HG03521 (cell line): ENCODE results near the gene GRB10.

Experiments used
- ATAC-seq: cut with Tn5 transposase; IDR thresholded peaks from one replicate; pipeline ENCODE4 v1.9.1; 2021; ENCODE audit warnings: mild to moderate bottlenecking, moderate library complexity; ENCODE audit not compliant: unreplicated experiment

Gene GRB10

DNA sequence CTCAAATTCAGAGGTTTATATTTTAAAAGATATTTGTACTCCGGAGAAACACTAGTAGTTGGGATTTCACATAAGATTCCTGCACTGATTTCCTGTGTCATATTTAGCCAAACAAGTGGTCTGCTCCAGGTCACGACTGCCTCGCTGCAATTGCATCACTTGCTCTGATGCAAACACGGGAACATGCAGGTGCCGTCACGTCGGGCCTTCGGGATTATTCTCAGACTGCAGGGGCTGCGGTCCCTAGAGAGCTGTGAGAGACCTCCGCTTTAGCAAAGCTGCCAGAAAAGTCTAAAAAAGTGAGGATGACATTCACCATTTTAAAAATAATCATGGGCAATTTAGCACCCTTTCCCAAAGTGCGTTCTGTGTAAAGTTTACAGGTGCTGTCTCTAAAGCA is 124.0 kb downstream of the GRB10 start:
- no peak for ATAC-seq

DNA sequence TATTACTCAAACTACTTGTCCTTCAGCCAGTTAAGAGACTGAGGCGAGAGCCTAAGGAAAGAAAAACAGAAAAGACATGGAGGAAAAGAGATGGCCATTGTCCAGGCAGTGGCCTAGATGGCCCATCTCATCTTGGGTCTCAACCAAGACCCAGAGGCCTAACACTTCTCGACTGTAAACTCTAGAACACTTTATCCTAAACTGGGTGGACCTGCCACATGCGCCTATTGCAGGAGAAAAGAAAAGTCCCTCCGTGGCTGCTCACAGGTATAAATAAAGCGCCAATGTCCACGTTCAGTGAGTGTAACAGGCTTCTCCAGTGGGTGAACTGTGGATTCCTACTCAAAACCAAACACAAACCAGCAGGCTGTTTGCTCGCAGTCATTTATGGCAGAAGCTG is 124.8 kb downstream of the GRB10 start:
- no peak for ATAC-seq

DNA sequence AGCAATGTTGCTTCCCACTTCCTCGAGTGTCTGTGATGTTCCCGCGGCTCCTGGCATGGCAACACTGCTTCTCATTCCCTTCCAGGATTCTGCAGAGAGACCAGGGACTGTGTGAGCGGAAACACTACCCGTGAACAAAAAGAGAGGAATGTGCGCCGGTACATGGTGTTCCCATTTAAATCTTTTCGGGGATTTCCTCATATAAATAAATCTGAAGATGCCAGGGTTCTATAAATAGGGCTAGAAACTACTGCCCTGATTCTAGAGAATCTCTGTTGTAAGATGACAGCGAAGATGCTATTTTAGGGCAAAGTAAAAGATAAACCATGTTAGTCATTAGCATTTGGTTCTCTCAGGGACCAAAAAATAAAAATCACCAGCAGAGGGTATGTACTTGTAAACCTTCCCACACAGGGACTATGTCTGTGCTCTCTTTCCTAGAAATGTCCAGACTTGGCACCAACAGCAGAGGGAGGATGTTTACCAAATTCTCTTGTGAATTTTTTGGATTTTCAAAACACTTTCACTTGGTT is 125.3 kb downstream of the GRB10 start:
- no peak for ATAC-seq

DNA sequence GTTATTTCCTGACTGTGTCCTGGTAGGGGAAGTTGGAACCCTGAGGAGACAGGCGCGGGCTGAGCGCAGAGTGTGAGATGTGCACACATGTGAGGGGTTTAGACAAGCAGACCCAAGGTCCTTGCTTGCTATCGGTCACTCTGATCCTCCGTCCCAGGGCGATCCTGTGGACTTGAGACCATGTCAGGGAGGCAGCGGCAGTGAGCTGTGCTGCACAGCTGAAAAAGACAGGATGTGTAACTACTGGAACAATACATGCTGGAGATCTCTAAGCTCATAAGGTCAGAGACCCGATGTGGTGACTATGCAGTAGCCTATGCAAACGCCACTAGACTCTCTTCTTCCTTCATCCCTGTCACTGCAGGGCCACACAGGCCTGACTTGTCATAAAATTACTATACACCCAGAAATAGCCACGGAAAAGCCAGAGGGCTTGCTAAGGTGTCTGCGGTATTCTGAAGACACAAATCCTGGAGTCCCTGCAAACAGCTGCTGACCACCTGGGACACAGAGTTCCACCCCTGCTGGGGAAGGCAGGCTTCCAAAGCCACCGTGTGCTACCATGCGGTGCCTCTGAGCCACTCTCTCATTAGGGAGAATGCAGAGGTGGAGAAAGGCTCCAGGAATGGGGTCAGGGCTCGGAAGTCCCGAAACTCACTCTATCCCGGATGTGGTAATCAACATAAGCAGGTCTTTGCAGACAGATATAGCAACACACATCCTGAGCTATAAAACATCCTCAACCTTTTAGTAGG is 126.4 kb downstream of the GRB10 start:
- no peak for ATAC-seq

DNA sequence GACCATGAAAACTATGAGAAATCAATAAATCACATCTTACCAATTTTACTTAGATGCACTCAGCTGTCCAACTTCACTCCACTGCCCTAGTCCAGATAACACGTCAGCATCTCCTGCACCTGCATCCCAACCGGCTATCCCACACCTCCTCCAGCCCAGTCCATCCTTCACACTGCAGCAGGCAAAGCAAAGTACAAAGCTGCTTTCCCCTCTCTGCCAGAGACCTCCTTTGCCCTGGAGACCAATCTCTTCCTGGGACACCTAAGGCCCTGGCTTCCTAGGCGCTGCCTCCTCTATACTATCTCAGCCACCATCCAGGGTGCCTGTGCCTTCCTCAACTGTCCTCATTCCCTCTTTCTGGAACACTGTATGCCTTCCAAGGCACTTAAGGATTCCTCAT is 127.2 kb downstream of the GRB10 start:
- ATAC-seq: no peak

DNA sequence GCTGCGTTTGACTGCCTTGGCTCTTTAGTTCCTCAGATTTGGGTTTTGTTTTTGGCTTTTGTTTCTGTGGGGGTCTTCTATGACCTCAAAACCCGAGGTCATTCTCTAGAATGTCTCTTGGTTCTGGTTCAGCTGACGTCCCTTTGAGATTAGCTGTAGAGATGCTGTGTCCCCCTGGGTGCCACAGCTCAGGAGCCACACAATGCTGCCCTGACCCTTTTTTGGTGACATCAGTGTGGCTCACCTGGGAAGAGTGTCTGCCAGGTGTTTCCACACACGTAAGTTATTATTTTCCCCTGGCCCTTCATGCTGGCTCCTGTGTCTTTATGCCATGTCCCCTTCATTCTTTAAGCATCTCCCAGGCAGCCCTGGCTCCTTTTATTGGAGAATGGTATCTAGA is 127.7 kb downstream of the GRB10 start:
- ATAC-seq: no peak

DNA sequence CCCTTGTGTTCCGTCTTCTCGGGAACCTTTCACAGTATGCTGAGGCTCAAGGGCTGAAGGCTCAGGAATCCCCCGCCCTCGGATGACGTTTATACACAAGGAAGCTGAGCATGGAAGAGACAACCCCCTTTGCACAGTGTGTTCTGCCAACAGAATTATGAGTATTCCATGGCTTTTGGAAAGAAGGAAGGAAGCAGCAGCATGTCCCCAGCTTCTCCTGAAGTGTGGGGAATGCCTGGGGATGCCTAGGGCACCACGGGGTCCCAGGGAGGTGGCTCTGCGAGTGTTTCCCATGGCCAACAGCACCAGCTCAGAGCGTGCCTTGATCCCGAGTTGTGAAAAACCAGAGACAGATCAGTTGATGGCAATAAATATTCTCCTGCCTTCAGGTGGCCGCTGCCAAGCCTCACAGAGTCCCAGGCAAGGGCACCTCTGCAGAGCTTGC is 128.7 kb downstream of the GRB10 start:
- no peak for ATAC-seq

DNA sequence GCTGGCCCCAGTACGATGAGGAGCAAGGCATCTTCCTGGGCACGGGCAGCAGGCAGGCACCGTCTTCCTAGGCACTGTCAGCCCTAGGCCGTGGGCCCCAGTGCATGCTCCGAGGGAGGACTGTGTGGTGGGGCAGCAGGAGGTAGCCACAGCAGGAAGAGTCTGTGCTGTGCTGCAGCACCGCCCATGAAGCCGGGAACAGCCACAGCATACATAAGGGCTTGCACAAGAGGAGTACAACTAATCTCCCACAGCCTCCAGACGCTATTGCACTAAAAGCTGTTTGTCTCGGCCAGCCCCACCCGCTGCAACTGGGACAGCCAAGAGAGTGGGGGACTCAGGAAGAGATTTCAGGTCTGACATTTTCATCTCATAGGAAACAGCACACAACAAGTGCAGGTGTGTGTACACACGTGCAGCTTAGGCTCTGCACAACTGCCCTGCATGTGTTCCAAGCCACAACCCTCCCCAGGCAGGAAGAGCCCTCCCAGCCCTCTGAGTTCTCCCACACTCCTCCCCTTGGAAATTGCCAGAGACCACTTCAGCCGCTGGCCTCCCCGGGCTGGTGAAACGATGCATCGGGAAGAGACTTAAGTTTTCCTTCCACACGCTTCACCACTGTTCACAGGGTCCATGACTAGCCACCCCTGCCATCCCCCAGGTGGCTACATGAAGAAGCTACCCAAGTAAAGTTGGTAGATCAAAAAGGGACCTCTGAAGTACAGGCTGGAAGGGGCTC is 129.4 kb downstream of the GRB10 start:
- ATAC-seq: no peak

DNA sequence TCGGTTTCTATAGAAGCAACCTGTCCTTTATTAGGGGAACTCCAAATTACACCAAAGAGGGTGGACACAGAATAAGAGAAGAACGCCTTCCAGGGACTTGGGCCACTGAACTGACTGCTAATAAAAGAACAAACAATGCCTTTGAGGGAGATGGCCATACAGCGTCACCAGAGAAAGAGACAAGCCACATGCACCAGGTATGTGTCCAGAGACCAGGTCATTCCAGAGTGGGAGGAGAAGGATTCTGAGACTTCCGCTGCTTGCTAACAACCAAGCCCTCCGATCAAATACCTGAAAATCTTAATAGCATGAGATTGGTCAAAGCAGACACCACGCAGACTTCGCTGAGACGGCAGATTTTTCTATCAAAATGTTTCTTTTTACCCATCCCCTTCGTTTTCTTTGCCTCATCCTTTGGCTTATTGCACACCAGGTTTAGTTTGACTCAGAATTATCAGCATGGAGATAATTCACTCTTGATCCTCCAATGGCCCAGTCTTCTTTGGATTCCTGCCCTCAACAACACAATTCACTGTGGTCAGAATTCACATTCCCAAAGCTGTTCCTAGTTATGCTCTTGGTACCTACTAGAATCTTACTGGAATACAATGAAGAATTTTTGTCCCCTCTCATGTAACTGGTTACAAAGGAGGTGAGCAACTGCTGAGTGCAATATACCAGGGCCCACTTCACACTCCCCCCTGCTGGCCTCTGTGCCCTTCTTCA is 130.1 kb downstream of the GRB10 start:
- no peak for ATAC-seq

DNA sequence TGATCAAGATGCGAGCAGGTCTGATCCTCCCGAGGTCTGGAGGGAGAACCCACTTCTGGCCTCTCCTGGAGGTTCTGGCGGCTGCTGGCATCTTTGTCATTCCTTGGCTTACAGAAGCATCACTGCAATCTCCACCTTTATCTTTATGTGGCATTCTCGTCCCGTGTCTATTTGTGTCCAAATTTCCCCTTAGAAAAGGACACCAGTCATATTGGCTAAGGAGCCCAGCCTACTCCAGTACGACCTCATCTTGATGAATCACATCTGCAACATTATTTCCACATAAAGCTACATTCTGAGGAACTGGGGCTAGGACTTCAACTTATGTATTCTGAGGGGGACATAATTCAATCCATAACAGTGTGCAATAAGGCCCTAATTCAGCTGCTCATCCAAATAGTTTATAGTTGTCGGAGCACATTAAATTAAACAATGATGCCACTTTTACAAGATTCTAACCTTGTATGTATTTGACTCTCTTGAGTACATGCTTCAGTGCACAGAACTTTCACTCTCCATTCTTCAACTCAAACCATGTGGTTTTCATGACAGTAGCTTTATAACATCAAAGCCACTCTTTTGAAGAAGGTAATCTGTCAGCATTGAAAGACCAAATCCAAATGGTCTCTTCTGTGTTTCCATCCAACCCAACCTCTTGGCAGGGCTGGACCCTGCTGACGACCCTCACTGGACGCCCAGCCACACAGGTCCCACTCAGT is 131.3 kb downstream of the GRB10 start:
- ATAC-seq: peak; percentile 70

DNA sequence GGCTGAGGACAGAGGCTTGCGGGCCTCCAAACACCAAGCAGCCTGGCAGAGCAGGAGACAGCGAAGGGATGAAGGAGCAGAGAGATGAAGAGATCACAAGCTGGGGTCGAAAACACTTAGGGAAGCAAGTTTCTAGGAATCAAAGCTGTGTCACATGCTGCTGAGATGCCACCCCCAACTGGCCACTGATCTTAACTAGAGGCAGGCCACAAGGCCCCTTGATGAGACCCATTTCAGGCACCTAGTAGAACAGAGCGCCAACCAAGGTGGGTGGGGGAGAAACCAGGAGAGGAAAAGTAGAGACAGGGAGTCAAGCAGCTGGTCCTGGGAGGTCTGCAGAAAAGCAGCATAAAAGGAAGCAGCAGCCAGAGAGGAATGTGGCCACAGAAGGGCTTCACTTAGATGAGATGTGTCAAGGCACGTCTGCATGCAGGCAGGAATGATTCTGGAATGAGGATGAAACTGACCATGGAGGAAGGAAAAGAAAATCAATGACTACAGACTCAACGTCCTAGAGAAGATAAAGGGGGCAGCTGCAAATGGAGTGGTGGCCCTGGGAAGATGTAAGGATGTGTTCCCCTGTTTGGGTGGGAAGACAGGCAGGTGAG is 132.5 kb downstream of the GRB10 start:
- ATAC-seq: no peak

DNA sequence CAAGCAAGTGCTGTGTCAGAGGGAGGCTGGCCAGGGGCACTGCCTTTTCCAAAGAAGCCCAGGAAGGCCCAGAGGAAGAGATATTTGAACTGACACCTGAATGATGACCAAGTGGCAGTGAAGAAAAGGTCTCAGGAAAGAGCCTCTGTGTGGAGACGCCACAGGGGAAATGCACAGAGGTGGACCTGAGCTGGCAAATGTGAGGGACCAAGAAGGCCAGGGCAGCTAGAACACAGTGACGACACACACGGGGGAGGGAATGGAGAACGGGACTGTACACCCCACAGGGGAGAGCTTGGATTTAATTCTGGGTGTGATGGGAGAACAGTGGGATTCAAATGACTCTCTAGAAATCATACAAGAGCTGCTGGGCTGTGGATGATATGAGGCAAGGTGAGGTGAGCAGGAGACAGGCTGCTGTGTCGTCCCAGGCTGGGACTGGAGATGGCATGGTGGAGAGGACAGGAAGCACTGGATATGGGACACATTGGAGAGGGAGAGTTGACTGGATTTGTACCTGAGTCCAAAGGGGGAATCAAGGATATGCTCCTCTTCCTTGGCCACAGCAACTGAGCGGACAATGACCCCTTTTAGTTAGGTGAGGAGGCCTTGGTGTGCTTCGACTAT is 133.3 kb downstream of the GRB10 start:
- ATAC-seq: no peak

DNA sequence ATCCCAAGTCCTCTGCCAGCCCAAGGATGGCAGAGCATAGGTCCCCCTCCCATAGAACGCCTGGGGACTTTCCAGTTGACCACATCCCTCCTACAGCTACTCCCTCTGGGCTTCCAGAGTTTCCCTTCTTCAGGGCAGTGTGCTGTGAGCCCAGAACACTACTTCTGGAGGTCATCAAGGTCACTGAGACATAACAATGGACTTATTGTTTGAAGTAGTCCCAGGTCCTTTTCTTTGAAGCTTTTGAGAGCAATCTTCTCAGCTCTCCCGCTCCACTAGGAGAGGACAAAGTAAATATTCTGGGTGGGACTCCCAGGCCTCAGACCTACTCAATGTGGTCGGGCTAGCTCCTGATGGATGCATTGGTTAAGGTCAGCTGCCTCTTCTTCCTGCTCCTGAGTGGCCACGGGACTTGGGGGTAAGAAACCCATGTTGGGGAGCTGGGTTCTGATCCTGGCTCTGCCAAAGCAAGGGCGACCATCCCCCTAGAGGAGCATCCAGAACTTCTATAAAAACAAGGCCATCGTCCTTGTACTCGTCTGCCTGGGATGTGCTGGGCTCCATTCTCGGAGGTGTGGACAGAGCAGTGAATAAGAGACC is 134.0 kb downstream of the GRB10 start:
- no peak for ATAC-seq

DNA sequence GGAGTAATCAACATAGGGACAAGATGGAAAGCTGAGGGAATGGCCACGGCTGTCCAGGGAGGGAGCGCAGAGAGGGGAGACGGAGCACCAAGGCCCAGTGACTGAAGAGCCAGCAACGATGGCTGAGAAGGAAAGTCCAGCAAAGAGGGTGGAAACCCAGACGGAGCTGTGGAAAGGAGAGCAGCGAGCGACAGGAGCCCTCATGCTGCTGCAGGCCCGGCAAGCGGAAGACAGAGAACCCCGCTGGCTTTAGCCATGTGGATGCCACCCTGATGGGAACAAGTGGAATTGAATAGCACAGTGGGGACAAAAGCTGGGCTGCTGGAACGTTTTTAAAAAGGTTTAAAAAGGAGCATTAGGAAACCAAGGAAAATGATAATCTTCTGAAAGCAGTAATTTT is 134.6 kb downstream of the GRB10 start:
- ATAC-seq: no peak

DNA sequence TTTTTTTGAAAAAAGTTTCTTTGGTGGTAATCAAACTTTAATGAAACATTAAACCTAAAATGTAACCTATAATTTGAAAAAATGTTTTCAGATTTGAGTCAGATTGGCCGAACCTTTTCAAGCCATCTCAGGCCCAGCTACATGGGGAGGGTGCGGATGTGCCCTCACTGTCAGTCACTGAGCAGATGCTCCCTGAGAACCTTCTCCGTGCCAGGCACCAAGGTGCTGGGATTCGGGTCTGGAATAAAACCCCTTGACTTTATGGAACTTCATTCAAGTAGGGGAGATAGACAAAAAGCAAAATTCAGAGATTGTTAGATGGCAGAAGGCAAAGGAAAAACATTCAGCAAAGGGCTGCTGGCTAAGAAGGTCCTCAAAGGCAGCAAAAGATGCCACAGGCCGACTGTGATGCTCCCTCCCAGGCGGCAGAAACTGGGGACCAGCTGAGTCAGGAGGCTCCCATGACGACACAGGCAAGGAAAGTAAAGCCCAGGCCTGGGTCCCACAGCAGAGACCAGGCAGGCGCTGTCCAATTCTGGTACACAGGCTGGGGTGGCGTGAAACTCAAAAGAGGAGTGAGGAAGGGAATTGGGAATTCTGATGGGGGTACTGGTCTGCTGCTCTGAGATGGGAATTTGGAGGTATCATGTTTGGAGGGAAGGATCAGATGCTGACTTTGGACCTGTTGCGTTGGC is 135.3 kb downstream of the GRB10 start:
- ATAC-seq: no peak

DNA sequence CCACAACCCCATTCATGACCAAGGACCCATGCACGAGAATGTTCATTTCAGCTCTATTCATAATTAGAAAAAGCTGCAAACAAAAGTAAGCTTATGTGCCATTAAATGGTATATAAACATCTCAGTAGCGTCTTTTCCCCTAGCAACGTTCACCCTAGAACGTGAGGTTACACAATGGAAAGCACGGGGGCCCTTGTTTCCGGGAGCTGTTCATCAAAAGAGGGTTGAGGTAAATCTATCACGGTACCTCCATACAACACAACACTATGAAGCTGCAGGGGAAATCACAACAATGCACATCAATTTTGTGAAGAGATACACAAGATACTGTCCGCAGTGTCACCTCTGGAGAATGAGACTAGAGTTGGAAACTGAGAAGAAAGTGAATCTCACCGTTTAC is 136.6 kb downstream of the GRB10 start:
- ATAC-seq: no peak

DNA sequence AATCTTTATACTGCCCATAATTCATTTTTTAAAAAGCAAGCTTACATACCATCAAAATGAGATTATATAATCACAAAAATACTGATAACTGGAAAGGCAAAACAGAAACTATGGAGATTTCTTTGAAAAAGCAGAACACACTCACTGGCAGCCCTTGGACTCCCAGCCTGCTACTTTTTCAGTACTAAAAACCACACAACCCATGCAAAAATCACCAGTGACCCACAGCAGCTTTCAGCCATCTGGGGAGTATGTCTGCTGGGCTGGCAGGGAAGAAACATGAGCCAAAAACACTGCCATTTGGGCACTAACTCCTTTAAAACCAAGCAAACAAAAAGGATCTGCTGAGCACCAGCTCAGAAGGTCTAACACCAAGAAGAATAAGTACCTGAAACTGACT is 137.5 kb downstream of the GRB10 start:
- ATAC-seq: no peak

DNA sequence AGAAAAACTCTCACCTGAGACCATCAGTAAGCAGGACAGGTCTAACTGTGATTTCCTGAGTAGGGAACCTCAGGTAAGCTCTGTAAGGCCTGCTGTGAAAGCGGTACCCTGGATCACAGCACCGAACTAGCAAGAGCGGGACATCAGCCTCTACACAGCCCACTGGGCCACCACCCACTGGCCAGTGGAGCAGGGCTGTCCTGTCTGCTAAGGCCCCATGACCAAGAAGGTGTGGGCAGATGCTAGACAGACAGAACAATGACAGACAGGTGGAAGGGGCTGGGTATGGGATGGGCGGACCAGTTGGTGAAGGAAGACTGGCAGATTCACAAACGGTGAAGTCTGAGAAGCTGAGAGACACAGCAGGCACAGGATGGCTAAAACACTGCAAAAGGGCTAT is 138.1 kb downstream of the GRB10 start:
- ATAC-seq: no peak

DNA sequence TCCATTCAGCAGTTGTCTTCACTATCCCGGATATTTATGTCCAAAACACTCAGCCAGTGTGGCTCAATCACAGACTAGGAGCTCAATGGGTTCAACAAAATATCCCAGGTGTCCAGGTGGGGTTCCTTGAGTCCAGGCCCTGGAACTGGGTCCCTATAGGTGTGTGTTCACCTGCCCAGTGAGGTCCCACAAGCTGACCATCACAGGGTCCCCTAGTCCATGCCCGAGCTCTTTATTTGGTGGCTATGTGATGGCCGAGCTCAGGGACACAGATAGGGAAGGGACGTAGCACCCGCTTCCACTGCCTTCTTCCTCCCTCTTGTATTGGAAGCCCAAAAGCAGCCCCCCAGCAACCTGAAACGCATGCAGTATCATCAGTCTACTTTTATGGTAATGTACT is 138.6 kb downstream of the GRB10 start:
- no peak for ATAC-seq
